NCI-H2107 (cell line): ENCODE measurements around the gene MAD2L1BP.

ENCODE experiments used
- DNase-seq: peaks from one replicate; lab custom pipeline; 2025; lab: John Stamatoyannopoulos, UW

Gene MAD2L1BP

GRCh38 chr6:43683708-43684455 is 48.2 kb downstream of the MAD2L1BP start:
- DNase-seq, result no peak

GRCh38 chr6:43687079-43687436 is 51.4 kb downstream of the MAD2L1BP start:
- no peak for DNase-seq

GRCh38 chr6:43687437-43688347 is 52.1 kb downstream of the MAD2L1BP start, which contains the start of gene MRPS18A:
Gene MRPS18A (minus strand): TSS chr6:43687791. CDS start chr6:43687779, 12 bp downstream.
- no peak for DNase-seq

- no peak for DNase-seq
Measured at GRCh38 chr6:43689421-43689820, 53.8 kb downstream of the MAD2L1BP start.
